Tibial nerve (tissue), 4 donors: Measurements from ENCODE around the gene LRRTM4. TPM values are rescaled to one million over a fixed set of nuclear protein-coding genes. Genes with fewer than 3 reads are reported as not detected.

Source experiments
- DNase-seq, 2 donors: peaks; one replicate each; pipeline ENCODE4 v3.0.0-alpha.2; 2019; ENCODE audit warnings: low spot score in 2 of 2
- H3K27ac ChIP-seq, 4 donors: fragments of 200-600 bp; sonication (generic) in 3 of 4; one replicate each; pipeline ENCODE4 v1.5.1; 2017 to 2019; ENCODE audit warnings: mild to moderate bottlenecking in 1 of 4
- H3K27me3 ChIP-seq, 2 donors: fragments of 200-600 bp; sonication (generic) in 1 of 2; one replicate each; pipeline versions ENCODE4 v1.5.1 to v1.6.0; 2017 to 2019
- H3K36me3 ChIP-seq, 3 donors: fragments of 200-600 bp; sonication (generic); one replicate each; pipeline ENCODE4 v1.5.1; 2018 to 2019
- H3K4me1 ChIP-seq, 4 donors: fragments of 200-600 bp; sonication (generic) in 3 of 4; one replicate each; pipeline ENCODE4 v1.5.1; 2017 to 2019
- H3K4me3 ChIP-seq, 4 donors: fragments of 200-600 bp; sonication (generic) in 3 of 4; one replicate each; pipeline ENCODE4 v1.5.1; 2017 to 2019; ENCODE audit warnings: mild to moderate bottlenecking in 1 of 4, moderate library complexity in 1 of 4
- H3K9me3 ChIP-seq, 4 donors: fragments of 200-600 bp; sonication (generic) in 3 of 4; one replicate each; pipeline ENCODE4 v1.5.1; 2017 to 2019
- CTCF ChIP-seq, 5 experiments: fragments of 200-600 bp in 3 of 5; fragments of 450-650 bp in 2 of 5; sonication (generic) in 3 of 5; IDR thresholded peaks; one replicate each; pipeline ENCODE4 v1.5.1; 2016 to 2019; ENCODE audit warnings: antibody characterized with exemption in 5 of 5, mild to moderate bottlenecking in 3 of 5, moderate library complexity in 2 of 5
- EP300 ChIP-seq, 2 donors: sonication (generic); formaldehyde crosslinking; IDR thresholded peaks; one replicate each; pipeline ENCODE4 v1.6.1; 2017; ENCODE audit warnings: antibody characterized with exemption in 2 of 2, mild to moderate bottlenecking in 1 of 2
- POLR2A ChIP-seq, 2 donors: fragments of 450-650 bp; IDR thresholded peaks; one replicate each; pipeline ENCODE4 v1.6.1; 2017; ENCODE audit warnings: antibody characterized with exemption in 2 of 2, mild to moderate bottlenecking in 2 of 2, moderate library complexity in 2 of 2
- WGBS, 2 donors: methylation state at CpG; one replicate each; pipeline ENCODE4 v1.1.5; 2018; 5-methylcytosine and 5-hydroxymethylcytosine counted together
- total RNA-seq, 4 donors: library from RNA; depleted of rRNA; stranded (reverse); fragments of >200 nt; gene quantifications; one replicate each; pipeline ENCODE4 v1.1.0, GENCODE V29; 2016

LRRTM4 gene
- total RNA-seq, 4 donors from 2014 or later: 2.9 to 8.1 (median 7.6) TPM

GRCh38 chr2:77284353-77284752 lies 237.8 kb downstream of the LRRTM4 start:
- 65 to 89% methylated on average over 1 of the region's 1 CpG for WGBS, 2 donors
- TF ChIP-seq EP300 (IDR thresholded peaks at IDR 0.05) (no peak), POLR2A (IDR thresholded peaks at IDR 0.05) (no peak), CTCF (IDR thresholded peaks at IDR 0.05) (no peak)

GRCh38 chr2:77271262-77271661 lies 250.9 kb downstream of the LRRTM4 start:
- DNase-seq: no peak
- Histone ChIP-seq H3K36me3 (no peaks in the 10 kb centered on the region), H3K9me3 (no peaks in the 10 kb centered on the region), H3K27me3 (no peaks in the 10 kb centered on the region), H3K27ac (no peak overlapping the region), H3K4me1 (peaks cover 0 to 7% (median 0%) of the 10 kb centered on the region in 4 donors), H3K4me3 (no peak overlapping the region)
- TF ChIP-seq EP300 (IDR thresholded peaks at IDR 0.05) (no peak), POLR2A (IDR thresholded peaks at IDR 0.05) (no peak), CTCF (IDR thresholded peaks at IDR 0.05) (no peak)
- WGBS, 2 donors: 94 to 96% methylated on average over 5 of the region's 5 CpGs

More at GRCh38 chr2:77284353-77284752, 237.8 kb downstream of the LRRTM4 start:
- Histone ChIP-seq H3K9me3 (no peaks in the 10 kb centered on the region), H3K4me1 (no peaks in the 10 kb centered on the region), H3K27me3 (no peaks in the 10 kb centered on the region), H3K4me3 (no peak overlapping the region), H3K36me3 (no peaks in the 10 kb centered on the region), H3K27ac (no peak overlapping the region)
- DNase-seq: no peak

- H3K27ac ChIP-seq: no peak overlapping the region
- no peak for DNase-seq
- peaks cover 0 to 8% (median 0%) of the 10 kb centered on the region in 4 donors for H3K4me1 ChIP-seq
- no peaks in the 10 kb centered on the region for H3K36me3 ChIP-seq
- no peaks in the 10 kb centered on the region for H3K27me3 ChIP-seq
- no peaks in the 10 kb centered on the region for H3K9me3 ChIP-seq
- no peak overlapping the region for H3K4me3 ChIP-seq
- 77 to 88% methylated on average over 3 of the region's 3 CpGs for WGBS, 2 donors
- TF ChIP-seq EP300 (IDR thresholded peaks at IDR 0.05): no peak
Observed at GRCh38 chr2:77270433-77270832, 251.7 kb downstream of the LRRTM4 start.

GRCh38 chr2:77268626-77269025 lies 253.6 kb downstream of the LRRTM4 start:
- TF ChIP-seq POLR2A (IDR thresholded peaks at IDR 0.05): no peak
- TF ChIP-seq EP300 (IDR thresholded peaks at IDR 0.05): no peak
- no peak for TF ChIP-seq CTCF (IDR thresholded peaks at IDR 0.05)
- Histone ChIP-seq H3K9me3 (no peaks in the 10 kb centered on the region), H3K4me1 (peaks cover 0 to 8% (median 0%) of the 10 kb centered on the region in 4 donors), H3K27me3 (no peaks in the 10 kb centered on the region), H3K27ac (no peak overlapping the region), H3K36me3 (no peaks in the 10 kb centered on the region), H3K4me3 (no peak overlapping the region)
- no peak for DNase-seq
- WGBS, 2 donors: 84 to 88% methylated on average over 3 of the region's 3 CpGs

- Histone ChIP-seq H3K4me1 (no peaks in the 10 kb centered on the region), H3K27me3 (no peaks in the 10 kb centered on the region), H3K27ac (no peak overlapping the region), H3K36me3 (no peaks in the 10 kb centered on the region), H3K9me3 (no peaks in the 10 kb centered on the region), H3K4me3 (no peak overlapping the region)
- no peak for DNase-seq
- TF ChIP-seq EP300 (IDR thresholded peaks at IDR 0.05) (no peak), POLR2A (IDR thresholded peaks at IDR 0.05) (no peak), CTCF (IDR thresholded peaks at IDR 0.05) (no peak)
Observed at GRCh38 chr2:77232909-77233425, 289.2 kb downstream of the LRRTM4 start.

GRCh38 chr2:77228391-77228790 lies 293.8 kb downstream of the LRRTM4 start:
- Histone ChIP-seq H3K27me3 (no peaks in the 10 kb centered on the region), H3K4me1 (no peaks in the 10 kb centered on the region), H3K36me3 (no peaks in the 10 kb centered on the region), H3K4me3 (no peak overlapping the region), H3K27ac (no peak overlapping the region), H3K9me3 (no peaks in the 10 kb centered on the region)
- no peak for TF ChIP-seq POLR2A (IDR thresholded peaks at IDR 0.05)
- no peak for TF ChIP-seq CTCF (IDR thresholded peaks at IDR 0.05)
- TF ChIP-seq EP300 (IDR thresholded peaks at IDR 0.05): no peak
- no peak for DNase-seq
- WGBS, 2 donors: 58 to 74% methylated on average over 1 of the region's 1 CpG
